ENCODE results near the gene MDH1B. TPM values are rescaled to one million over a fixed set of nuclear protein-coding genes. Genes with fewer than 3 reads are reported as not detected.

MDH1B gene
- total RNA-seq, 1 experiment from 2014 or later = 2.7 TPM

GRCh38 chr2:206688453-206688852, 76.7 kb downstream of the MDH1B start:
- Histone ChIP-seq H3K4me1 (replicated peaks; ENCODE audit: insufficient read depth) (no peaks in the 10 kb centered on the region), H4K20me1 (ENCODE audit: insufficient read depth) (no peaks in the 10 kb centered on the region), H3K27me3 (ENCODE audit: insufficient read depth, low read depth) (no peaks in the 10 kb centered on the region), H3K79me2 (ENCODE audit: low read depth) (no peaks in the 10 kb centered on the region), H2AFZ (no peak overlapping the region), H3K4me2 (no peak overlapping the region), H3K4me3 (no peak overlapping the region), H3K36me3 (ENCODE audit: low read depth) (no peaks in the 10 kb centered on the region), H3K9me2 (ENCODE audit: insufficient read depth) (no peaks in the 10 kb centered on the region), H3K9me3 (ENCODE audit: insufficient read depth, low read depth) (no peaks in the 10 kb centered on the region), H3K27ac (no peak overlapping the region), H3F3A (ENCODE audit: insufficient read depth, low read depth) (no peaks in the 10 kb centered on the region)
- ChIA-PET CTCF (no interaction called here), POLR2A (ENCODE audit: unreplicated experiment) (no interaction called here)
- no peak for DNase-seq
- BruUV-seq (replicated peaks) = no TSS peak
- intact Hi-C loops (cut with micrococcal nuclease; ENCODE audit: unreplicated experiment) = no loop called here
- TF ChIP-seq EZH2 (IDR thresholded peaks at IDR 0.05; ENCODE audit: low read depth) (no peak), CTCF (conservative IDR thresholded peaks at IDR 0.05) (no peak)

Small RNA genes within 50 kb of the gene (microRNA-seq; reads per million reads assigned to microRNA genes)
- gene MIR3130-1 (ENCODE audit: borderline number of aligned reads, borderline replicate concordance) (not detected), gene MIR3130-2 (ENCODE audit: borderline number of aligned reads, borderline replicate concordance) (not detected)

Other genes with a start within 250 kb of the MDH1B start
- gene FAM237A, start 122.8 kb downstream of the MDH1B start, total RNA-seq (2021) = not detected in 2 replicates
- gene DYTN, start 46.9 kb downstream of the MDH1B start, total RNA-seq (2021) = not detected in 2 replicates
- 12.0 and 12.1 TPM in 2 replicates for gene FASTKD2, start 278 bp upstream of the MDH1B start, total RNA-seq (2021)
- not detected in 2 replicates for gene CPO, start 174.2 kb upstream of the MDH1B start, total RNA-seq (2021)

All from PC-9 (cell line).